ENCODE results near the gene MYO16.

The MYO16 gene

GRCh38 chr13:108643646-108644353 lies 14.4 kb downstream of the MYO16 start:
- Mint-ChIP-seq H3K27ac (no peak overlapping the region), H3K4me1 (no peaks in the 10 kb centered on the region), H3K36me3 (ENCODE audit: low read depth) (no peaks in the 10 kb centered on the region), H3K4me3 (no peak overlapping the region), H3K27me3 (ENCODE audit: low read depth, poor library complexity) (no peaks in the 10 kb centered on the region), H3K9me3 (peaks cover 4% of the 10 kb centered on the region)
- no peak for DNase-seq
- TF ChIP-seq CTCF (IDR thresholded peaks at IDR 0.05) = no peak

- Mint-ChIP-seq H3K4me1 (no peaks in the 10 kb centered on the region), H3K27ac (no peak overlapping the region), H3K9me3 (peaks cover 4% of the 10 kb centered on the region), H3K36me3 (ENCODE audit: low read depth) (no peaks in the 10 kb centered on the region), H3K4me3 (no peak overlapping the region), H3K27me3 (ENCODE audit: low read depth, poor library complexity) (no peaks in the 10 kb centered on the region)
- no peak for DNase-seq
- TF ChIP-seq CTCF (IDR thresholded peaks at IDR 0.05) = no peak
Measured at GRCh38 chr13:108645376-108645775, 16.0 kb downstream of the MYO16 start.

- TF ChIP-seq CTCF (IDR thresholded peaks at IDR 0.05) = no peak
- H3K36me3 Mint-ChIP-seq (ENCODE audit: low read depth) = no peaks in the 10 kb centered on the region
- DNase-seq = no peak
- H3K4me3 Mint-ChIP-seq = no peak overlapping the region
- H3K4me1 Mint-ChIP-seq = no peaks in the 10 kb centered on the region
- H3K9me3 Mint-ChIP-seq = peaks cover 2% of the 10 kb centered on the region
- no peaks in the 10 kb centered on the region for H3K27me3 Mint-ChIP-seq (ENCODE audit: low read depth, poor library complexity)
- no peak overlapping the region for H3K27ac Mint-ChIP-seq
Measured at GRCh38 chr13:108650271-108650670, 20.9 kb downstream of the MYO16 start.

- no peaks in the 10 kb centered on the region for H3K36me3 Mint-ChIP-seq (ENCODE audit: low read depth)
Measured at GRCh38 chr13:108656742-108657141, 27.3 kb downstream of the MYO16 start.

GRCh38 chr13:108657519-108657918 lies 28.1 kb downstream of the MYO16 start:
- Mint-ChIP-seq H3K9me3 (peaks cover 17% of the 10 kb centered on the region), H3K4me1 (no peaks in the 10 kb centered on the region), H3K27ac (no peak overlapping the region), H3K36me3 (ENCODE audit: low read depth) (no peaks in the 10 kb centered on the region), H3K4me3 (no peak overlapping the region), H3K27me3 (ENCODE audit: low read depth, poor library complexity) (no peaks in the 10 kb centered on the region)
- TF ChIP-seq CTCF (IDR thresholded peaks at IDR 0.05) = no peak
- DNase-seq = no peak

More at GRCh38 chr13:108656742-108657141, 27.3 kb downstream of the MYO16 start:
- no peaks in the 10 kb centered on the region for H3K27me3 Mint-ChIP-seq (ENCODE audit: low read depth, poor library complexity)
- TF ChIP-seq CTCF (IDR thresholded peaks at IDR 0.05) = no peak
- no peak for DNase-seq
- H3K9me3 Mint-ChIP-seq = peaks cover 13% of the 10 kb centered on the region
- no peaks in the 10 kb centered on the region for H3K4me1 Mint-ChIP-seq
- no peak overlapping the region for H3K27ac Mint-ChIP-seq
- H3K4me3 Mint-ChIP-seq = no peak overlapping the region

GRCh38 chr13:108662528-108662927 lies 33.1 kb downstream of the MYO16 start:
- peaks cover 23% of the 10 kb centered on the region for H3K9me3 Mint-ChIP-seq
- no peak for DNase-seq
- no peak for TF ChIP-seq CTCF (IDR thresholded peaks at IDR 0.05)
- H3K27me3 Mint-ChIP-seq (ENCODE audit: low read depth, poor library complexity) = no peaks in the 10 kb centered on the region
- H3K4me1 Mint-ChIP-seq = no peaks in the 10 kb centered on the region
- H3K27ac Mint-ChIP-seq = no peak overlapping the region
- H3K36me3 Mint-ChIP-seq (ENCODE audit: low read depth) = no peaks in the 10 kb centered on the region
- no peak overlapping the region for H3K4me3 Mint-ChIP-seq

Measured in nephron progenitor cell (in vitro differentiated cells).